ENCODE measurements around the gene KCNQ4. TPM values are rescaled to one million over a fixed set of nuclear protein-coding genes. Genes with fewer than 3 reads are reported as not detected.

Gene KCNQ4
- total and polyA plus RNA-seq, 2 donors: 2.0 to 13.1 TPM

GRCh38 chr1:40788561-40789341 lies 5.2 kb downstream of the KCNQ4 start:
- H3K36me3 ChIP-seq (ENCODE audit: insufficient read depth): no peaks in the 10 kb centered on the region
- no peak overlapping the region for H3K4me3 ChIP-seq (ENCODE audit: low read depth, low read length)
- no peaks in the 10 kb centered on the region for H3K4me1 ChIP-seq (ENCODE audit: insufficient read depth)
- H3K27ac ChIP-seq (ENCODE audit: low read depth): no peak overlapping the region
- DNase-seq (ENCODE audit: extremely low spot score): no peak
- WGBS: 91% methylated on average over 17 of the region's 17 CpGs

- no peak for DNase-seq (ENCODE audit: extremely low spot score)
- no peaks in the 10 kb centered on the region for H3K36me3 ChIP-seq (ENCODE audit: insufficient read depth)
- 80% methylated on average over 2 of the region's 2 CpGs for WGBS
- no peak overlapping the region for H3K27ac ChIP-seq (ENCODE audit: low read depth)
- H3K4me1 ChIP-seq (ENCODE audit: insufficient read depth): no peaks in the 10 kb centered on the region
- H3K4me3 ChIP-seq (ENCODE audit: low read depth, low read length): no peak overlapping the region
Observed at GRCh38 chr1:40789342-40789598, 5.7 kb downstream of the KCNQ4 start.

DNA sequence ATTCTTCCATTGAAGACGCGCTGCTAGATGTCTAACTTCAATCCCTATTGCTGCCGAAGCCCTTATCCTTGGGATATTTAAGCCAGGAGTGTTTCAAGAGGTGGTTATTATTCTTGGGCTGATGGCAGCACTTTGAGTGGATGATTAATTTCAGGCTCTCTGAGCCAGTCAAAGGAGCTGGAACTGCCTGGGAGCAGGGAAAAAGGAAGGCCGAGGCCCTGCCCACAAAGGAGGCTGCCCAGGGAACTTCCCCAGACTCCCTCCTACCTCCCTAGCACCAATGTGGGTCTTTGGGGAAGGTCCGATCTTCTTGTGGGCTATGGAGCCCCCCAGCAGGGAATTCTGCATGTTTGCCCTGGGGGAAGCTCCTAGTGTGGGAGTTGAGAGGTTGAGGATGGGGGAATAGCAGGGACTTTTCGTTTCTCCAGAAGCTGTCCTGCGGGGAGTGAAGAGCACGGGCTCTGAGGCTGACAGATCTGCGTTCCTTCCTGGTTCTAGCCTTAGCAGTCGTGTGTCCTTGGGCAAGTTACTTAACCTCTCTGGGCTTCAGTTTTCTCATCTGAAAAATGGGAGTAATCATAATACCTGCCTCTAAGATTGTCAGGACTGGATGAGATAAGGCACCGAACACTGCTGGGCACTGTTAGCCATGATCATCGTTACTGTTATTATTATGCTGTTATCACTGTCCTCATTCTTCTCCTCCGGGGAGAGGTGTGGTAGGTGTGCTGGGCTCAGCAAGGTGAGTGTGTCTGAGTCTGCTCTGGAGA lies 6.3 kb downstream of the KCNQ4 start:
- H3K36me3 ChIP-seq (ENCODE audit: insufficient read depth): no peaks in the 10 kb centered on the region
- H3K4me1 ChIP-seq (ENCODE audit: insufficient read depth): no peaks in the 10 kb centered on the region
- no peak overlapping the region for H3K27ac ChIP-seq (ENCODE audit: low read depth)
- 83% methylated on average over 13 of the region's 13 CpGs for WGBS
- DNase-seq (ENCODE audit: extremely low spot score): no peak
- H3K4me3 ChIP-seq (ENCODE audit: low read depth, low read length): no peak overlapping the region

DNA sequence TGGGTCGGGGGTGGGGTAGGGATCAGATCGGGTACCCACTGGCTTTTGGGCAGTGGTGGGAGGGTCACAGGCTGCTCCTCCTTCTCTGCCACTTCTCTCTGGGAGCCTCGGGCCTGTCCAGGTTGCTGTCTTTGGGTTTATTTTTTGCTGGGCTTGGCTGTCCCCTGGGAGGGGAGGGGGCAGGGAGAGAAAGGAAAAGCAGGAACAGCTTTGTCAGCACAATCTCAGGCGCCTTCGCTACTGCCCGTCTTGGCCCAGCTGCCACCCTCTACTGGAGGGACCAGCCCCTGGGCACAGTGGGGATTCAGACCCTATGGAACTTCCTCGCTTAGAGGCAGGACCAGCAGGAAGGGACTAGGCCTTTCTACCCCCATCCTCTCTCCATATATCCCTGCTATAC lies 8.4 kb downstream of the KCNQ4 start:
- Histone ChIP-seq H3K27ac (ENCODE audit: low read depth) (no peak overlapping the region), H3K4me3 (ENCODE audit: low read depth, low read length) (no peak overlapping the region), H3K4me1 (ENCODE audit: insufficient read depth) (no peaks in the 10 kb centered on the region), H3K36me3 (ENCODE audit: insufficient read depth) (no peaks in the 10 kb centered on the region)
- no peak for DNase-seq (ENCODE audit: extremely low spot score)
- WGBS: 64% methylated on average over 7 of the region's 7 CpGs

DNA sequence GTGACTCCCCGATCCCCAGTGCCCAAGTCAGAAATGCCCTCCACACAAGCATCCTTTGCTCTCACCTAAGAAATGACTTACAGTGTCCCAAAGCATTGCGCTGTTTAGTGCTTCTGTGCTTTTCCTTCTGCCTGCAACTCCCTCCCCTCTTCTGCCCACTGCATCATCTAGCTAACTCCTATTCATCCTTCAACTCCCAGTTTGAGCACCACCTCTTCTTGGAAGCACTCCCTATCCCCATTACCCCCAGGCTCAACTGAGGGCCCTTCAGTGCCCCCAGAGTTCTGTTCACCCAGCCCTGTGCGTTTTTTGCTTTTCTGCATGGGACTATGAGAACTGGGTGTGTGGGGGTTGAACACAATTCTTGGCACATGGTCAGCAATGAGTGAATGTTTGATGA lies 10.0 kb downstream of the KCNQ4 start:
- Histone ChIP-seq H3K36me3 (ENCODE audit: insufficient read depth) (no peaks in the 10 kb centered on the region), H3K4me3 (ENCODE audit: low read depth, low read length) (no peak overlapping the region), H3K27ac (ENCODE audit: low read depth) (no peak overlapping the region), H3K4me1 (ENCODE audit: insufficient read depth) (no peaks in the 10 kb centered on the region)
- WGBS: 88% methylated on average over 3 of the region's 3 CpGs
- DNase-seq (ENCODE audit: extremely low spot score): no peak

GRCh38 chr1:40794048-40794447 lies 10.5 kb downstream of the KCNQ4 start:
- WGBS: 90% methylated on average over 4 of the region's 4 CpGs
- Histone ChIP-seq H3K4me1 (ENCODE audit: insufficient read depth) (no peaks in the 10 kb centered on the region), H3K4me3 (ENCODE audit: low read depth, low read length) (no peak overlapping the region), H3K27ac (ENCODE audit: low read depth) (no peak overlapping the region), H3K36me3 (ENCODE audit: insufficient read depth) (no peaks in the 10 kb centered on the region)
- DNase-seq (ENCODE audit: extremely low spot score): no peak

GRCh38 chr1:40794974-40795715 lies 11.6 kb downstream of the KCNQ4 start:
- 83% methylated on average over 10 of the region's 10 CpGs for WGBS
- DNase-seq (ENCODE audit: extremely low spot score): no peak
- no peak overlapping the region for H3K4me3 ChIP-seq (ENCODE audit: low read depth, low read length)
- H3K4me1 ChIP-seq (ENCODE audit: insufficient read depth): no peaks in the 10 kb centered on the region
- no peaks in the 10 kb centered on the region for H3K36me3 ChIP-seq (ENCODE audit: insufficient read depth)
- no peak overlapping the region for H3K27ac ChIP-seq (ENCODE audit: low read depth)

DNA sequence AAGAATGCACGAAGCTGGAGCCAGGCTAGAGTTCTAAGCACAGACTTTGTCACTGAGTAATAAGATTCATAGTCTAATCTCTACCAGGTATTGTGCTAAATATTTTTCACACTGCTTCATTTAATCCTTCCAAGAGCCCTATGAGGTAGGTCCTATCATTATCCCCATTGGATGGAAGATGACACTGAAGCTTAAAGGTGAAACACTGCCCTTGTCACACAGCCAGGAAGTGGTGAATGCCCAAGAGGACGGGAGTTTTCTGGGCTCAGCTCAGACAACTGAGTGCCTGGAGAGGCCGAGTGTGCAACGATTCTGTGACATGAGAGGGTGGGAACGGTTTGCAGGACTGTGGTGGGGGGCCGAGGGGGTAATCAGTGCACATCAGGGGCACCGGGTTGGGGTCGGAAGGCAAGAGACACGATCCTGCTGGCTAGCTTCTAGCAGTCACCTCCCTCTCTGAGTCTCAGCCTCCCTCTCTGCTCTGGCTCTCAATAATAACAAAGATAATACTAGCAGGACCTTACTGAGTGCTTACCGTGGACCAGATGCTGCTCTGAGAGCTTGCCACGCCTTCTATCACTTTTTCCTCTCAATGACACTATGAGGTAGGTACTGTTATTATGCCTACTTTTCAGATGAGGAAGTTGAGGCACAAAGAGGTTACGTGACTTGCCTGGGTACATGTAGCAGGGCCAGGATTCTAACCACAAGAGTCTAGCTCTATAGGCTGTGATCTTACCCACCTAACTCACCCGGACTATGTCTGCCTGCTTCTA lies 12.4 kb downstream of the KCNQ4 start:
- no peaks in the 10 kb centered on the region for H3K4me1 ChIP-seq (ENCODE audit: insufficient read depth)
- WGBS: 42% methylated on average over 13 of the region's 13 CpGs
- H3K36me3 ChIP-seq (ENCODE audit: insufficient read depth): no peaks in the 10 kb centered on the region
- DNase-seq (ENCODE audit: extremely low spot score): no peak
- H3K27ac ChIP-seq (ENCODE audit: low read depth): no peak overlapping the region
- H3K4me3 ChIP-seq (ENCODE audit: low read depth, low read length): no peak overlapping the region

DNA sequence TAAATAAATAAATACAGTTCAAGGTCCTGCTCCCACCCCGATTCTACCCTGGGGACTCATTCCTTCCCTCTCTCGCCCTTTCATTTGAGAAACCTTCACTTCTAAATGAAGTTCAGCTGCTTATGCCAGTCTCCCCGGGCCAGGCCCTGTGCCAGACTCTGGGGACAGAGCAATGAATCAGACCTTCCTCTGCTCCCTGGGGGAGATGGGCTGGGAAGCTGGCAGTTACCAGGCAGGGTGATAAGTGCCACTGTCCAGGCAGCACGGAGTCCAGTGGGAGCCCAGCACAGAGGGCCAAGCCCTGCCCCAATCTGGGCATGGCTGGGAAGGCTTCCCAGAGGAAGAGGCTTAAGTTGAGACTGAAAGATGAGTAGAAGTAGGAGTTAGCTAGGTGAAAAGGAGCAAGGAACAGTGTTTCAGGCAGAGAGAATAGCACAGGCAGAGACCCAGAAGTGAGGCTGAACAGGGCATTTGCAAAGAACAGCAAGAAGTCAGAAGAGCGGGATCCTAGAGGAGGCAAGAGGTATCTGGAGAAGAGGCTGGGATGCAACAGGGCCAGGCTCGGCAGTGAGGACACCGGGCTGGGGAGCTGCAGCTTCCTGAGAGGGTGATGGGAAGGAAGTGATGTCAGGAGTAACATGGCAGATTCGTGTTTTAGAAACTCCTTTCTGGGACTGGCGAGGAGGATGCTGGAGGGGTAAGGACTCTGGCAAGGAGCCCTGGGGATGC lies 13.5 kb downstream of the KCNQ4 start:
- no peak for DNase-seq (ENCODE audit: extremely low spot score)
- H3K27ac ChIP-seq (ENCODE audit: low read depth): no peak overlapping the region
- WGBS: 61% methylated on average over 9 of the region's 9 CpGs
- H3K4me3 ChIP-seq (ENCODE audit: low read depth, low read length): no peak overlapping the region
- H3K36me3 ChIP-seq (ENCODE audit: insufficient read depth): no peaks in the 10 kb centered on the region
- peaks cover 1% of the 10 kb centered on the region for H3K4me1 ChIP-seq (ENCODE audit: insufficient read depth)

DNA sequence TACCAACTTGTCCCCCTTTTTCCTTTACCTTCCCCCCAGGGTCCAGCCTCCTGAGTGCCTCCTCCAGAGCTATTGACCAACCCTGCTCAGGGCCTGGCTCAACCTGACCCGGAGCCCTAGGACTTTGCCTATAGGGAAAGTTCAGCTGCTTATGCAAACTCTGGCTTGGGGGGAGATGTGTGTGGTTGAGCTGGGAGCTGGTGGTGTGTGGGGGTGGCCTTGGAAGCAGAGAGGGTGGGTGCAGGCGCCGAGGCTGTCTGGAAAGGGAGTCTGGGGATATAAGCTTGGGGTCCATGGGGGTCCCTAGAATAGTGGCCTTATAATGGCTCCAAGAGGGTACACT lies 14.1 kb downstream of the KCNQ4 start:
- Histone ChIP-seq H3K36me3 (ENCODE audit: insufficient read depth) (no peaks in the 10 kb centered on the region), H3K4me1 (ENCODE audit: insufficient read depth) (peaks cover 1% of the 10 kb centered on the region), H3K4me3 (ENCODE audit: low read depth, low read length) (no peak overlapping the region), H3K27ac (ENCODE audit: low read depth) (no peak overlapping the region)
- 86% methylated on average over 3 of the region's 3 CpGs for WGBS
- no peak for DNase-seq (ENCODE audit: extremely low spot score)

DNA sequence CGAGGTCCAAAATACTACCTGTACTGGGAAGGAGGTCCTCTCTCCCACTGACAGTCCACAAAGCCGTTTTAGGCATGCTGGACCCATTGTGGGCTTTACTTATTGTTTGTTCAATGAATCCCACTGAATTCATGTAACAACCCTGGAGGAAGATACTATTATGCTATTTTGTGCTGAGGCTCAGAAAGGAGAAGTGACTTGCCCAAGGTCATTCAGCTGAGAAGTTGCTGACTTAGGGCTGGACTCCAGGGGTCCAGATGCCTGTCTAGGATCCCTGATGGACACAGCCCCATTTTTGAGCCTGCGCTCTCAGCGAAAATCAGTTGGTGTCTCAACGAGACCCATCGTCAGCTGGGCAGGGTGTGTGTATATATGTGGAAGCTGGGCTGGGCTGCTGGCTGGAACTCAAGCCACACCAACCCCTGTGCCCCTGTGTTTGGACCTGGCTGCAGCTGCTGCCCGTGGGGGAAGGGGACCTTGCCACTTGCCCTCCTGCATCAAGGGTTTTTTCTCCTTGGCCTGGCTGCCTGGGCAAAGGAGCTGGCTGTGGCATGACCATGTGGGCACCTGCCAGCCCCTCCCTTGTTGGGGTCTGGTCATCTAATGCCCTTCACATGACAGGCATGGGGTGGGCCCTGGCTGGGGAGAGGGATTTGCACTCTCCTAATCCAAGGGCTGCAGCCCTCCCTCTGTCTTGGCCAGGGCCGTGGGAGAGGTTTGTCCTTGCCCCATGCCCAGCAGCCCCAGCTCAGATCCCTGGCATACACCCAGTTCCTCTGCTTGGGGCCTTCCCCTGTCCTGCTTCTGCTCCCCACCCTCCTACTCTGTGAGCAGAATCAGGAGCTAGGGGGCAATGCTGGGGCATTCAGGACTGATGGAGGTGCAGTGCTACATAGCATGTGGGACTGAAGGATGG lies 15.0 kb downstream of the KCNQ4 start:
- WGBS: 73% methylated on average over 8 of the region's 8 CpGs
- Histone ChIP-seq H3K4me3 (ENCODE audit: low read depth, low read length) (no peak overlapping the region), H3K4me1 (ENCODE audit: insufficient read depth) (peaks cover 1% of the 10 kb centered on the region), H3K27ac (ENCODE audit: low read depth) (no peak overlapping the region), H3K36me3 (ENCODE audit: insufficient read depth) (no peaks in the 10 kb centered on the region)
- DNase-seq (ENCODE audit: extremely low spot score): no peak

DNA sequence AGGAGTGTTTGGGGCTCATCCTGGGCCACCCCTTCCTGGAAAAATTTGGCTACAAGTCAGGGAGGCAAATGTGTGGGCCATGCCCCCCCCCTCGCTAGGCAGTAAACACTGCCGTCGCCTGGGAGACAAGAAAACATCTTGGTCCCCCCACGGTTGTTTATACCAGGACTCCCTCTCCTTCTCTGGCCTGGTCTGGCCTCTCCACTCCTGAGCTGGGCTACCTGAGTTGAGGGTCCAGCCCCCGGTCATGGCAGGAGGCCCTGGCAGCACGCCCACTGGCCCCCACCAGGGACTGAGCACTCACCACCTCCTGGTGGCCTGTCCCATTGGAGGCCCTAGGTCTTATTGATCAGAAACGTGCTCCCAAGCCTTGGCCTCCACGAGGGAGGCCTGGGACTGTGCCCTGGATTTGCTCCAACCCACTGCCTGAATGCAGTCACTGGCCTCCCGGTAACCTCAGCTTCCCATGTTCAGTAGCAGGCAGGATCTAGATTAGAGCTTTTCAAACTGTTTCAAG lies 15.8 kb downstream of the KCNQ4 start:
- WGBS: 28% methylated on average over 9 of the region's 9 CpGs
- no peak overlapping the region for H3K4me3 ChIP-seq (ENCODE audit: low read depth, low read length)
- DNase-seq (ENCODE audit: extremely low spot score): no peak
- no peaks in the 10 kb centered on the region for H3K36me3 ChIP-seq (ENCODE audit: insufficient read depth)
- H3K4me1 ChIP-seq (ENCODE audit: insufficient read depth): peaks cover 1% of the 10 kb centered on the region
- H3K27ac ChIP-seq (ENCODE audit: low read depth): no peak overlapping the region
